ENCODE results near the gene DOK6.
"Not testable (repeated sequence)": the region's sequence is repeated elsewhere in the genome, so short reads cannot be mapped to it uniquely, and the experiment has no call there.

Gene DOK6

GRCh38 chr18:69400253-69400975, at the start of gene DOK6:
DOK6 (plus strand) TSS chr18:69400888.
- ChIA-PET POLR2A (no interaction called here), CTCF (no interaction called here)
- TF ChIP-seq, protein P1, sequence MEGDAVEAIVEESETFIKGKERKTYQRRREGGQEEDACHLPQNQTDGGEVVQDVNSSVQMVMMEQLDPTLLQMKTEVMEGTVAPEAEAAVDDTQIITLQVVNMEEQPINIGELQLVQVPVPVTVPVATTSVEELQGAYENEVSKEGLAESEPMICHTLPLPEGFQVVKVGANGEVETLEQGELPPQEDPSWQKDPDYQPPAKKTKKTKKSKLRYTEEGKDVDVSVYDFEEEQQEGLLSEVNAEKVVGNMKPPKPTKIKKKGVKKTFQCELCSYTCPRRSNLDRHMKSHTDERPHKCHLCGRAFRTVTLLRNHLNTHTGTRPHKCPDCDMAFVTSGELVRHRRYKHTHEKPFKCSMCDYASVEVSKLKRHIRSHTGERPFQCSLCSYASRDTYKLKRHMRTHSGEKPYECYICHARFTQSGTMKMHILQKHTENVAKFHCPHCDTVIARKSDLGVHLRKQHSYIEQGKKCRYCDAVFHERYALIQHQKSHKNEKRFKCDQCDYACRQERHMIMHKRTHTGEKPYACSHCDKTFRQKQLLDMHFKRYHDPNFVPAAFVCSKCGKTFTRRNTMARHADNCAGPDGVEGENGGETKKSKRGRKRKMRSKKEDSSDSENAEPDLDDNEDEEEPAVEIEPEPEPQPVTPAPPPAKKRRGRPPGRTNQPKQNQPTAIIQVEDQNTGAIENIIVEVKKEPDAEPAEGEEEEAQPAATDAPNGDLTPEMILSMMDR (IDR thresholded peaks at IDR 0.05; ENCODE audit: control extremely low read depth, extremely low read depth, low read depth, missing control alignments), result no peak
- DNase-seq (ENCODE audit: extremely low spot score), result no peak

- no peak for DNase-seq (ENCODE audit: extremely low spot score)
- CTCF ChIA-PET, result interaction anchor here (1.8 kb wide), 1 partner anchor 10 kb away, joined by 6 read pairs; no protein-coding TSS in a partner anchor
- POLR2A ChIA-PET, result no interaction called here
- TF ChIP-seq, protein P1 (IDR thresholded peaks at IDR 0.05; ENCODE audit: control extremely low read depth, extremely low read depth, low read depth, missing control alignments), result no peak
These were observed 47.7 kb upstream of the DOK6 start for GRCh38 chr18:69353023-69353422.

DNA sequence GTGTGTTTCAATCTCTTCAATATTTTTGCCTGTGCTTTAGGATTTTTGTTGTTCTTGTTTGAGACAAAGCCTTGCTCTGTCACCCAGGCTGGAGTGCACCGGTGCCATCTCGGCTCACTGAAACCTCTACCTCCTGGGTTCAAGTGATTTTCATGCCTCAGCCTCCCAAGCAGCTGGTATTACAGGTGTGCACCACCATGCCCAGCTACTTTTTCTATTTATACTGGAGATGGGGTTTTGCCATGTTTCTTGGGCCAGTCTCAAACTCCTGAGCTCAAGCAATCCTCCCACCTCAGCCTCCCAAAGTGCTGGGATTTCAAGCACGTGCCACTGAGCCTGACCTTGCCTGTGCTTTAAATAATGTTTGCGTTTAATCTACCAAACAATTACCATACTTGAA, 43.1 kb upstream of the DOK6 start:
- POLR2A ChIA-PET, result no interaction called here
- CTCF ChIA-PET, result interaction anchor here (1.4 kb wide), 1 partner anchor 10 kb away, joined by 5 read pairs; no protein-coding TSS in a partner anchor
- no peak for DNase-seq (ENCODE audit: extremely low spot score)
- TF ChIP-seq, protein P1 (IDR thresholded peaks at IDR 0.05; ENCODE audit: control extremely low read depth, extremely low read depth, low read depth, missing control alignments), result no peak

- TF ChIP-seq, protein P1 (IDR thresholded peaks at IDR 0.05; ENCODE audit: control extremely low read depth, extremely low read depth, low read depth, missing control alignments), result no peak
- no peak for DNase-seq (ENCODE audit: extremely low spot score)
- ChIA-PET POLR2A (no interaction called here), CTCF (no interaction called here)
These were observed 42.3 kb upstream of the DOK6 start for GRCh38 chr18:69358212-69358895.

DNA sequence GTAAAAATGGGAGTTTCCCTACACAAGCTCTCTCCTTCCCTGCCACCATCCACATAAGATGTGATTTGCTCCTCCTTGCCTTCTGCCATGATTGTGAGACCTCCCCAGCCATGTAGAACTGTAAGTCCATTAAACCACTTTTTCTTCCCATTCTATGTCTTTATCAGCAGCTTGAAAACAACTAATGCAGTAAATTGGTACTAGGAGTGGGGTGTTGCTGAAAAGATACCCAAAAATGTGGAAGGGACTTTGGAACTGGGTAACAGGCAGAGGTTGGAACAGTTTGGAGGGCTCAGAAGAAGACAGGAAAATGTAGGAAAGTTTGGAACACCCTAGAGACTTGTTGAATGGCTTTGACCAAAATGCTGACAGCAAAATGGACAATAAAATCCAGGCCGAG, 40.9 kb upstream of the DOK6 start:
- CTCF ChIA-PET; POLR2A ChIA-PET; DNase-seq (ENCODE audit: extremely low spot score): not testable (repeated sequence)

- TF ChIP-seq, protein P1 (IDR thresholded peaks at IDR 0.05; ENCODE audit: control extremely low read depth, extremely low read depth, low read depth, missing control alignments), result no peak
- ChIA-PET POLR2A (no interaction called here), CTCF (no interaction called here)
- DNase-seq (ENCODE audit: extremely low spot score), result no peak
These were observed 35.8 kb upstream of the DOK6 start for GRCh38 chr18:69364930-69365329.

- TF ChIP-seq, protein P1 (IDR thresholded peaks at IDR 0.05; ENCODE audit: control extremely low read depth, extremely low read depth, low read depth, missing control alignments), result no peak
- DNase-seq (ENCODE audit: extremely low spot score), result no peak
- CTCF ChIA-PET, result no interaction called here
- POLR2A ChIA-PET, result no interaction called here
These were observed 35.0 kb upstream of the DOK6 start for GRCh38 chr18:69365658-69366057.
